Right atrium auricular region (tissue), 2 donors: ENCODE measurements around the gene C15orf61. TPM values are rescaled to one million over a fixed set of nuclear protein-coding genes. Genes with fewer than 3 reads are reported as not detected.

ENCODE experiments used
- DNase-seq: peaks from one replicate; pipeline ENCODE4 v3.0.0-alpha.2; 2019; ENCODE audit warnings: low spot score
- H3K27ac ChIP-seq, 2 donors: fragments of 200-600 bp; sonication (generic); 1 replicate in 1 of 2; 2 replicates in 1 of 2; pipeline ENCODE4 v1.5.1; 2016 to 2019
- H3K27me3 ChIP-seq, 2 donors: fragments of 200-600 bp; sonication (generic); one replicate each; pipeline versions ENCODE4 v1.5.1 to v1.6.0; 2017 to 2019
- H3K36me3 ChIP-seq: fragments of 200-600 bp; sonication (generic); one replicate; pipeline ENCODE4 v1.5.1; 2016
- H3K4me1 ChIP-seq, 2 donors: fragments of 200-600 bp; sonication (generic); one replicate each; pipeline versions ENCODE4 v1.5.1 to v1.6.0; 2017 to 2019
- H3K4me3 ChIP-seq, 2 donors: fragments of 200-600 bp; sonication (generic); 1 replicate in 1 of 2; 2 replicates in 1 of 2; pipeline ENCODE4 v1.5.1; 2017 to 2019; ENCODE audit warnings: mild to moderate bottlenecking in 1 of 2, moderate library complexity in 1 of 2
- H3K9me3 ChIP-seq, 2 donors: fragments of 200-600 bp; sonication (generic); one replicate each; pipeline ENCODE4 v1.5.1; 2019
- total RNA-seq, 2 donors: library from RNA; depleted of rRNA; stranded (reverse); fragments of >200 nt; gene quantifications; one replicate each; pipeline ENCODE4 v1.1.0, GENCODE V29; 2016
- TF ChIP-seq, protein P1 (sequence below), 2 donors: fragments of 200-600 bp; sonication (generic); IDR thresholded peaks; one replicate each; pipeline ENCODE4 v1.5.1; 2019; ENCODE audit warnings: antibody characterized with exemption in 2 of 2

C15orf61 gene
- total RNA-seq, 2 donors from 2014 or later = 6.2 to 7.0 TPM

DNA sequence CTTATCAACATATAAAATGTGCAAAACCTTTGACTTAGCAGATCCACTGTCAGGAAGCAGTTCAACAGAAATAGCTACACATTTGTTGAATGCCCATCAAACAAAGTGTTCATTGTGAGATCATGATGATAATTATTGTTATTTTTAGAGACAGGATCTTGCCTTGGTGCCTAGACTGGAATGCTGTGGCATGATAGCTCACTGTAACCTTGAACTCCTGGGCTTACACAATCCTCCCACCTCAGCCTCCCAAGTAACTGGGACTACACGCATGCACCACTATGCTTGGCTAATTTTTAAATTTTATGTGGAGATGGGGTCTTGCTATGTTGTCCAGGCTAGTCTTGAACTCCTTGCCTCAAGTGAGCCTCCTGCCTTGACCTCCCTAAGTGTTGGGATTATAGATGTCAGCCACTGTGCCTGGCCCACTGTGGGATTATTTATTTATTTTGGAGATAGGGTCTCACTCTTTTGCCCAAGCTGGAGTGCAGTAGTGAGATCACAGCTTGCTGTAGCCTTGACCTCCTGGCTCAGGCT is 30.3 kb downstream of the C15orf61 start:
- TF ChIP-seq, protein P1, sequence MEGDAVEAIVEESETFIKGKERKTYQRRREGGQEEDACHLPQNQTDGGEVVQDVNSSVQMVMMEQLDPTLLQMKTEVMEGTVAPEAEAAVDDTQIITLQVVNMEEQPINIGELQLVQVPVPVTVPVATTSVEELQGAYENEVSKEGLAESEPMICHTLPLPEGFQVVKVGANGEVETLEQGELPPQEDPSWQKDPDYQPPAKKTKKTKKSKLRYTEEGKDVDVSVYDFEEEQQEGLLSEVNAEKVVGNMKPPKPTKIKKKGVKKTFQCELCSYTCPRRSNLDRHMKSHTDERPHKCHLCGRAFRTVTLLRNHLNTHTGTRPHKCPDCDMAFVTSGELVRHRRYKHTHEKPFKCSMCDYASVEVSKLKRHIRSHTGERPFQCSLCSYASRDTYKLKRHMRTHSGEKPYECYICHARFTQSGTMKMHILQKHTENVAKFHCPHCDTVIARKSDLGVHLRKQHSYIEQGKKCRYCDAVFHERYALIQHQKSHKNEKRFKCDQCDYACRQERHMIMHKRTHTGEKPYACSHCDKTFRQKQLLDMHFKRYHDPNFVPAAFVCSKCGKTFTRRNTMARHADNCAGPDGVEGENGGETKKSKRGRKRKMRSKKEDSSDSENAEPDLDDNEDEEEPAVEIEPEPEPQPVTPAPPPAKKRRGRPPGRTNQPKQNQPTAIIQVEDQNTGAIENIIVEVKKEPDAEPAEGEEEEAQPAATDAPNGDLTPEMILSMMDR (IDR thresholded peaks at IDR 0.05) = no peak
- DNase-seq = no peak
- Histone ChIP-seq H3K36me3 (peaks cover 10% of the 10 kb centered on the region), H3K27ac (no peak overlapping the region), H3K4me1 (peaks cover 0 to 18% of the 10 kb centered on the region in 2 donors), H3K27me3 (no peaks in the 10 kb centered on the region), H3K9me3 (no peaks in the 10 kb centered on the region), H3K4me3 (no peak overlapping the region)

DNA sequence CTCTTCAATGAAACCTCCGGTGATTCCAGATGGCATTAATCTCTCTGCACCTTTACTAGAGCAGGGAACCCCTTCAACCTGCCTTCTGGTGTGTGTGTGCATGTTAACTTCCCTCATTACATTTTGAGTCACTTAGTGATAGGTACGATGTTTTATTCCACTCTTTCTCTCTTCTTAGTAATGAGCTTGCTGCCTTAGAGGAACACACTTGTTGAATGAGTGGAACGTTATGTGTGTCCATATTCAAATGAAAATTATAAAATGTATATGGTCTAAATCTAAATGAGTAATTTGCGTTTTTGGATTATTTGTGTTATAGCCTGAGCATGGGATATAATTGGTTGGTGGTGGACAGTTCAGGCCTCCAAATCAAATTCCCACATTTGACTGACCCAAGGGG is 33.6 kb downstream of the C15orf61 start:
- no peak overlapping the region for H3K4me3 ChIP-seq
- peaks cover 10% of the 10 kb centered on the region for H3K36me3 ChIP-seq
- DNase-seq = no peak
- H3K27me3 ChIP-seq = no peaks in the 10 kb centered on the region
- peaks cover 0 to 2% of the 10 kb centered on the region in 2 donors for H3K9me3 ChIP-seq
- TF ChIP-seq, protein P1 (IDR thresholded peaks at IDR 0.05) = no peak
- no peak overlapping the region for H3K27ac ChIP-seq
- peaks cover 0 to 7% of the 10 kb centered on the region in 2 donors for H3K4me1 ChIP-seq

DNA sequence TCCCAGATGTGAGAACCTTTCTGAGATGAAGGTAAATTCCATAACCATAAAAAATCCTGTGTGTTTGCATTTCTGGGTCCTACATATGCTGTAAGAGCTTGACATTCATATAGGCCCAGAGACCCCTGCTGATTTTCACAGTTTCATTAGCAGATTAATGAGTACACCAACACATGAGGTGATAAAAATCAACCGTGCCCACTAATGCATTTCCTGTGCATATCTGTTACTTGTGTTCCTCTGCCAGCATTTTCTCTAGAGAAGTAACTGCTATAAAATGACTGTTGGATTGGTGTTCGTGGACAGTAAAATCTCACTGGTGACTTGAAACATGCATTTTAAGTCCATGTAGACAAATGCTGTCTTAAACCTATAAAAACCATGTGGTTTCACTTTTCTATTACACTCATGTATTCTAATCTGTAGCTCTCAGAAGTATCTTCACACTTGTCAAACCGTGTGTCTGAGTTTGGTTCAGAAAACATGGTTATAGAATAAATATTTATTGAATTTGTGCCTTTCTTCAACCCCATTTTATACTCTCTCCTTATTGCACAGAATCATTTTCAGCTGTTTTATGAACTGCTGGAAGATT is 36.1 kb downstream of the C15orf61 start:
- H3K4me3 ChIP-seq = no peak overlapping the region
- H3K27ac ChIP-seq = no peak overlapping the region
- no peak for DNase-seq
- no peaks in the 10 kb centered on the region for H3K27me3 ChIP-seq
- TF ChIP-seq, protein P1 (IDR thresholded peaks at IDR 0.05) = no peak
- H3K36me3 ChIP-seq = no peaks in the 10 kb centered on the region
- H3K9me3 ChIP-seq = peaks cover 0 to 2% of the 10 kb centered on the region in 2 donors
- H3K4me1 ChIP-seq = no peaks in the 10 kb centered on the region

DNA sequence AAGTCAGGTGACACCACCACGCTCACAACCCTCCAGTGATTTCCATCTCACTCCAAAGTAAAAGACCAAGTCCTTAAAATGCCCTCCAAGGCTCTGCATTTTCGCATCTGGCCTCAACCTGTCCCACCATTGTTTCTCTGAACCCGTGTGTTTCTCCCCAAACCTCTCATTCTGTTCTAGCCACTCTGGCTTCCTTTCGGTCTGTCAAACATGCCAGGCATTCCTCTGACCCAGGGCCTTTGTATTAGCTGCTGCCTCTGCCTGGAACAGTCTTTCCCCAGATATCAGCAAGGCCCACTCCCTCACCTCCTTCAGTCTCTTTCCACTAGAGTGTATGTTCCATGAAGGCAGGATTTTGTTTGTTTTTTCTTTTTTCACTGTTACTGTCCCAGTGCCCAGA is 37.6 kb downstream of the C15orf61 start:
- Histone ChIP-seq H3K27ac (no peak overlapping the region), H3K9me3 (peaks cover 0 to 2% of the 10 kb centered on the region in 2 donors), H3K36me3 (no peaks in the 10 kb centered on the region), H3K4me3 (no peak overlapping the region), H3K4me1 (no peaks in the 10 kb centered on the region), H3K27me3 (no peaks in the 10 kb centered on the region)
- TF ChIP-seq, protein P1 (IDR thresholded peaks at IDR 0.05) = no peak
- no peak for DNase-seq

DNA sequence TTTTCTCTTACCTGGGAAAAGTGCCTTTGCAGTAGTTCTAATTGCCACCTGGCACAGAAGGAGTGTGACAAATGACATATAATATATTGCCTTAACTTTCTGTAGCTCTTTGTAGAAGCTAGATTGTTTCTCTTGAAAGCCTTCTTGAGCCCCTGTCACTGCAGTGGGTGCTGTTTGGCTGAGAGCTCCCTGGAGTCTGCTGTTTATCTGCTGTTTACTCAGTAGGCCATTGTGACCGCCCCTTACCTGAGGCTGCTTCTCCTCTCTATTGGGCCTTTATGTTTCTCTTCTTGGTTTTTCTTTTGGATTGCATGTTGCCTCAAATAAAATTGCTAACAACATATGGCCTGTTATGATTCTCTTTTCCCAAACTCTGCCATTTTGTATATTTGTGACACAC is 38.2 kb downstream of the C15orf61 start:
- H3K4me3 ChIP-seq = no peak overlapping the region
- no peaks in the 10 kb centered on the region for H3K4me1 ChIP-seq
- TF ChIP-seq, protein P1 (IDR thresholded peaks at IDR 0.05) = no peak
- H3K9me3 ChIP-seq = peaks cover 0 to 2% of the 10 kb centered on the region in 2 donors
- no peak for DNase-seq
- no peaks in the 10 kb centered on the region for H3K27me3 ChIP-seq
- no peak overlapping the region for H3K27ac ChIP-seq
- no peaks in the 10 kb centered on the region for H3K36me3 ChIP-seq

DNA sequence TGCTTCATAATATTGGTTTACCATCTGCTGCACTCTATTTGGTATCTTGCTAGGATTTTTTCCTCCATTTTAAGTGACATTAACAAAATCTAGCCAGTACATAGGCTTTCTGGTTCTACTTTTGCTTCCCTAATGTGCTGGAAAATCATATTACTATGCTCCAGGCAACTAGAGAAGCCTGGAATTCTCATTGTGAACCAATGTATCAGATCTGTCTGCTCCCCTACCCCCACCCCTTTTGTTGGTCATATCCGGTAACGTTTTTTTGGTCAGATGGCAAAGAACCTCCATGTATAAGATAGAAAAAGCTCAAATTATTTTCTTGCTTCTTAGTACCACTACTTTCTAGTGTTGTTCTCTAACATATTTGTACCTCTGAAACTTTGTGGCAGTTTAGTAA is 38.6 kb downstream of the C15orf61 start:
- no peak for DNase-seq
- H3K9me3 ChIP-seq = peaks cover 0 to 2% of the 10 kb centered on the region in 2 donors
- H3K27ac ChIP-seq = no peak overlapping the region
- no peaks in the 10 kb centered on the region for H3K4me1 ChIP-seq
- no peaks in the 10 kb centered on the region for H3K36me3 ChIP-seq
- TF ChIP-seq, protein P1 (IDR thresholded peaks at IDR 0.05) = no peak
- no peak overlapping the region for H3K4me3 ChIP-seq
- no peaks in the 10 kb centered on the region for H3K27me3 ChIP-seq
